SU-DHL-6 (cell line): Measurements from ENCODE around the gene SYT15.

Experiments
- H2AFZ ChIP-seq: fragments of 200-600 bp; sonication (generic); 2 replicates; pipeline ENCODE4 v1.6.1; 2014; ENCODE audit warnings: low read depth, mild to moderate bottlenecking, moderate library complexity, mixed read lengths, antibody characterized with exemption, low read length; ENCODE audit not compliant: severe bottlenecking
- H3F3A ChIP-seq: fragments of 200-600 bp; shearing (Covaris generic); 2 replicates; pipeline ENCODE4 v1.6.0; 2016; ENCODE audit warnings: antibody characterized with exemption, mild to moderate bottlenecking; ENCODE audit not compliant: insufficient read depth
- H3K27ac ChIP-seq: fragments of 200-600 bp; sonication (generic); 2 replicates; pipeline ENCODE4 v1.5.1; 2016; ENCODE audit warnings: low read depth, mild to moderate bottlenecking, low read length, moderate library complexity, mixed read lengths
- H3K27me3 ChIP-seq: fragments of 200-600 bp; sonication (generic), shearing (Covaris generic); 2 replicates; pipeline ENCODE4 v1.6.0; 2014; ENCODE audit warnings: mild to moderate bottlenecking, low read length
- H3K36me3 ChIP-seq: fragments of 200-600 bp; sonication (generic); 2 replicates; pipeline ENCODE4 v1.6.1; 2014; ENCODE audit warnings: mild to moderate bottlenecking, low read length, mixed read lengths
- H3K4me2 ChIP-seq: fragments of 300-600, 200-600 bp; shearing (Covaris generic), sonication (generic); 2 replicates; pipeline ENCODE4 v1.6.0; 2014; ENCODE audit warnings: low read length, low read depth, mild to moderate bottlenecking; ENCODE audit not compliant: poor library complexity, severe bottlenecking
- H3K4me3 ChIP-seq: fragments of 200-600 bp; sonication (generic); 2 replicates; pipeline ENCODE4 v1.5.1; 2014; ENCODE audit warnings: antibody characterized with exemption, low read length, mild to moderate bottlenecking, mixed read lengths; ENCODE audit not compliant: insufficient read depth, poor library complexity, severe bottlenecking
- H3K79me2 ChIP-seq: fragments of 200-600 bp; sonication (generic); 2 replicates; pipeline ENCODE4 v1.6.1; 2014; ENCODE audit warnings: mild to moderate bottlenecking, low read length, moderate library complexity; ENCODE audit not compliant: insufficient read depth
- H3K9ac ChIP-seq: fragments of 200-600 bp; sonication (generic); 2 replicates; pipeline ENCODE4 v1.7.0; 2014; ENCODE audit warnings: mild to moderate bottlenecking, low read length
- H3K9me2 ChIP-seq: fragments of 200-600 bp; sonication (generic); replicated peaks from 2 replicates; pipeline ENCODE4 v1.6.1; 2014; ENCODE audit warnings: low read length; ENCODE audit not compliant: insufficient read depth
- H3K9me3 ChIP-seq: fragments of 200-600 bp; sonication (generic); 2 replicates; pipeline ENCODE4 v1.6.1; 2014; ENCODE audit warnings: low read length, mixed read lengths; ENCODE audit not compliant: insufficient read depth
- H4K20me1 ChIP-seq: fragments of 200-600 bp; sonication (generic); 2 replicates; pipeline ENCODE4 v1.6.1; 2014; ENCODE audit warnings: low read depth, mild to moderate bottlenecking, antibody characterized with exemption, low read length, moderate library complexity, mixed read lengths
- EZH2phosphoT487 ChIP-seq: fragments of 200-600 bp; sonication (generic), shearing (Covaris generic); conservative IDR thresholded peaks from 2 replicates; pipeline ENCODE4 v1.6.1; 2018; ENCODE audit warnings: mild to moderate bottlenecking, antibody characterized with exemption, low read length, moderate library complexity, mixed read lengths
- TF ChIP-seq, protein P1 (sequence below): fragments of 200-600 bp; sonication (generic); IDR thresholded peaks from one replicate; pipeline ENCODE4 v1.5.1; 2017; ENCODE audit warnings: antibody characterized with exemption, mild to moderate bottlenecking, low read length, moderate library complexity; ENCODE audit not compliant: insufficient read depth, poor library complexity, severe bottlenecking

The SYT15 gene

DNA sequence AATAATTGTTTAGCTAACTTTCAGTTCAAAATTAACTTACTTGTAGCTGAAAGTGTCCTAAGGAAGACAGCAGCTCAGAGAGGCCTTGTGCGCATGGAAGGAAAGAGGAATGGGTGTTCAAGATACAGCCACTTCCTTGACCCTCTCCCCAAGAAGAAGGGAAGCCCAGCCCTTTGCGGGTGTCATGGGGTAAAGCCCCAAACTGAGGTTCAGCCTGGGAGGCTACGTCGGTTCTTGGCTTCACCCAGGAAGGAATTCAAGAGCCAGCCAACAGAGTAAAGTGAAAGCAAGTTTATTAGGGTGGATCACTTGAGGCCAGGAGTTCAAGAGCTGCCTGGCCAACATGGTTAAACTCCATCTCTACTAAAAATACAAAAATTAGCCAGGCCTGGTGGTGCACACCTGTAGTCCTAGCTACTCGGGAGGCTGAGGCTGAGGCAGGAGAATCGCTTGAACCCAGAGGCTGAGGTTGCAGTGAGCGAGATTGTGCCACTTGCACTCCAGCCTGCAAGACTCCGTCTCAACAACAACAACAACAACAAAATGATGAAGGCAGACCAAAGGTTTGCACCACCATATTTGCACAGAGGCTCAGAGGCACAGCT, 38.4 kb upstream of the SYT15 start:
- Histone ChIP-seq H3K9ac (no peak overlapping the region), H3K79me2 (no peaks in the 10 kb centered on the region), H3K4me2 (no peak overlapping the region), H3K36me3 (no peaks in the 10 kb centered on the region), H4K20me1 (no peaks in the 10 kb centered on the region), H3K27ac (no peak overlapping the region), H3K4me3 (no peak overlapping the region), H2AFZ (no peak overlapping the region), H3K9me3 (no peaks in the 10 kb centered on the region), H3K27me3 (0 out of 2 replicates have a peak, but pooled peaks cover 3% of the 10 kb centered on the region), H3F3A (no peaks in the 10 kb centered on the region), H3K9me2 (no peaks in the 10 kb centered on the region)
- TF ChIP-seq EZH2phosphoT487 = no peak
- TF ChIP-seq, protein P1, sequence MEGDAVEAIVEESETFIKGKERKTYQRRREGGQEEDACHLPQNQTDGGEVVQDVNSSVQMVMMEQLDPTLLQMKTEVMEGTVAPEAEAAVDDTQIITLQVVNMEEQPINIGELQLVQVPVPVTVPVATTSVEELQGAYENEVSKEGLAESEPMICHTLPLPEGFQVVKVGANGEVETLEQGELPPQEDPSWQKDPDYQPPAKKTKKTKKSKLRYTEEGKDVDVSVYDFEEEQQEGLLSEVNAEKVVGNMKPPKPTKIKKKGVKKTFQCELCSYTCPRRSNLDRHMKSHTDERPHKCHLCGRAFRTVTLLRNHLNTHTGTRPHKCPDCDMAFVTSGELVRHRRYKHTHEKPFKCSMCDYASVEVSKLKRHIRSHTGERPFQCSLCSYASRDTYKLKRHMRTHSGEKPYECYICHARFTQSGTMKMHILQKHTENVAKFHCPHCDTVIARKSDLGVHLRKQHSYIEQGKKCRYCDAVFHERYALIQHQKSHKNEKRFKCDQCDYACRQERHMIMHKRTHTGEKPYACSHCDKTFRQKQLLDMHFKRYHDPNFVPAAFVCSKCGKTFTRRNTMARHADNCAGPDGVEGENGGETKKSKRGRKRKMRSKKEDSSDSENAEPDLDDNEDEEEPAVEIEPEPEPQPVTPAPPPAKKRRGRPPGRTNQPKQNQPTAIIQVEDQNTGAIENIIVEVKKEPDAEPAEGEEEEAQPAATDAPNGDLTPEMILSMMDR = no peak

DNA sequence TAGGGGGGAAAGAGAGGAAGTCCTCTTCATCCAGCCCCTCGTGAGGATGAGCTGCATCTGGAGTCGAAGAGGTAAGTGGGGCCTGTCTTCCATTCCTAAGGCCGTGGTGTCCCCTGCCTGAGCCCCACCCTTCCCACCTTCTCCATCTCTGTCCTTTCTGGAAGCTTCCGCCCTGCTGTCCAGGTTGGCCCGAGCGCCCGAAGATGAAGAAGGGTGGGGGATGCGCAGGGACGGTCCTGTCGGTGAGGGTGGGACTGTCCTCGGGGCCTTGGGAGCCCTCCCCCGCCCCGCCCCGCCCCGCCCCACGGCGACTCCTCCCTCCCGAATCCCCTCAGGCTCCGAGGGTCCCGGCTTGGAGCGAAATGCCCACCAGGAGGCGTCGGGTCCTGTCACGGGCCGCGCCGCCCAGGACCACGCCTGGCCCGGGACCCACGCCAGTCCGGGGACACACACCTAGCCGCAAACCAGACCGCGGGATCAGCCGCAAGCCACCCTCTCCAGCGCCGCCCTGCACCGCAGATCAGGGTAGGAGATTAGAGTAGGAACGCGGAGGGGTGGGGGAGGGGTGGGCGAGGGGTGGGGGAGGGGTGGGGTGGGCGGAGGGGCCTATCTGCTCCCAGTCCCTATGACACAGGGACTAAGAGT, 37.8 kb upstream of the SYT15 start:
- Histone ChIP-seq H3K27me3 (0 out of 2 replicates have a peak, but pooled peaks cover 3% of the 10 kb centered on the region), H3K9ac (no peak overlapping the region), H3K27ac (no peak overlapping the region), H2AFZ (no peak overlapping the region), H4K20me1 (no peaks in the 10 kb centered on the region), H3K36me3 (no peaks in the 10 kb centered on the region), H3K4me3 (no peak overlapping the region), H3F3A (no peaks in the 10 kb centered on the region), H3K9me3 (no peaks in the 10 kb centered on the region), H3K79me2 (no peaks in the 10 kb centered on the region), H3K4me2 (no peak overlapping the region), H3K9me2 (no peaks in the 10 kb centered on the region)
- no peak for TF ChIP-seq EZH2phosphoT487
- TF ChIP-seq, protein P1 = no peak

DNA sequence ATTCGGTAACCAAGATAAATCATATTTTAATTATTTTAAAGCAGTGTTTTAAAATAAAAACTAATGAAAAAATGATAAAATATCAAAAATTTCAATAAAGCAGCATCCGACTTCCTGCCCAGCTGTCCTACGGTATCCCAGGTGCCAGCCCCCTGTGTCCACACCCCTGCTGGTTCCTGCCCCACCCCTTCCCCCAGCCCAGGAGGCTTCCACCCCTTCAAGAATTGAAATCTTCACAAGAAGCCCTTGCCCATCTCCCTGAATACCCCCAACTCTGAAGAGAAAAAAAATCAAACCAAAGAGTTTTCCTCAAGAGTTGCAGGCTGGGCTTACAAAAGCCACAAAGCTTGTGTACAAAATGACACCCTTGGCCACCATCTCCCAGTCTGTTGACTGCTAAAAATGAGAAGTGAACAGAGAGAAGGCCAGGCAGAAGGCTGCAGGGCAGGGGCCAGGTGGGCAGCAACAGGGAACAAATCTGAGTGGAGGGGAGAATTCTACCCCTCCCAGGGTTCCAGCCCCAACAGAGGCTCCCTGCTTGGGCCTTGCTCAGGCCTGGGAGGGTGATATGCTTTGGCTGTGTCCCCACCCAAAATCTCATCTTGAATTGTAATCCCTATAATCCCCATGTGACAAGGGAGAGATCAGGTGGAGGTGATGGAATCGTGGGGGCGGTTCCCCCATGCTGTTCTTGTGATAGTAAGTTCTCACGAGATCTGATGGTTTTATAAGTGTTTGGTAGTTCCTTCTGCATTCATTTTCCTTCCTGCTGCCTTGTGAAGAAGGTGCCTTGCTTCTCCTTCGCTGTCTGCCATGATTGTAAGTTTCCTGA, 37.0 kb upstream of the SYT15 start:
- H3K36me3 ChIP-seq = no peaks in the 10 kb centered on the region
- 0 out of 2 replicates have a peak, but pooled peaks cover 3% of the 10 kb centered on the region for H3K27me3 ChIP-seq
- no peak overlapping the region for H3K9ac ChIP-seq
- no peak overlapping the region for H2AFZ ChIP-seq
- H3K9me3 ChIP-seq = no peaks in the 10 kb centered on the region
- H3K79me2 ChIP-seq = no peaks in the 10 kb centered on the region
- no peaks in the 10 kb centered on the region for H4K20me1 ChIP-seq
- no peaks in the 10 kb centered on the region for H3F3A ChIP-seq
- no peak overlapping the region for H3K4me3 ChIP-seq
- TF ChIP-seq, protein P1 = no peak
- TF ChIP-seq EZH2phosphoT487 = no peak
- no peaks in the 10 kb centered on the region for H3K9me2 ChIP-seq
- no peak overlapping the region for H3K27ac ChIP-seq
- H3K4me2 ChIP-seq = no peak overlapping the region
